ENCODE measurements around the gene GNG2.

GRCh38 chr14:51942971-51943370 lies 82.6 kb downstream of the GNG2 start:
- TF ChIP-seq EZH2 (IDR thresholded peaks at IDR 0.05; ENCODE audit: borderline replicate concordance) (no peak), CTCF (IDR thresholded peaks at IDR 0.05; ENCODE audit: poor library complexity) (no peak)

Data from hepatocyte (in vitro differentiated cells).